ENCODE data around the gene DAZL.

DNA sequence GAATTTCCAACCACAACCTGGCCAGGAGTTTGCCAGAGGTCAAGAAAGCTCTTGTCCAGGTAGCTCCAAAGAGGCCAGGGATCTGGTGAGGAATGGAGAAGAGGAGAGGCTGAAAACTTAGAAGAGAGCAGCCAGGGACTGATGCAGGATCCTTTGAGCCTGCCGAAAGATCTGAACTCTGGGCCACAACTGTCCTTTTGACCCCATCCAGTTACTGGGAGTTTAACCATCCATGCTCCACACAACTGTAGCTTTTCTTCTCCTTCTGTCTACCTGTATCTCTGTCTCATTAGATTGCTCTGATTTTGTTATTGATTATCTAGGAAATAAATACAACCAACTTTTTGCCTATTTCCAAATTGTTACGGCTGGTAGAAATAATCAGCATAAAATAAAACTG, 36.7 kb downstream of the DAZL start:
- TF ChIP-seq CTCF (IDR thresholded peaks at IDR 0.05) (no peak), POLR2A (IDR thresholded peaks at IDR 0.05) (no peak)
